GM12875 (cell line): ENCODE results near the gene SH3BGR.

Experiments used
- H3K4me3 ChIP-seq: one replicate; pipeline ENCODE4 v1.5.1; 2011; ENCODE audit warnings: low read depth, low read length, control low read depth
- TF ChIP-seq, protein P1 (sequence below): IDR thresholded peaks from 2 replicates; pipeline ENCODE4 v1.5.1; 2011; ENCODE audit warnings: low read depth, mild to moderate bottlenecking, control low read depth, inconsistent platforms, low read length, moderate library complexity, borderline replicate concordance; ENCODE audit not compliant: insufficient read depth

SH3BGR gene

DNA sequence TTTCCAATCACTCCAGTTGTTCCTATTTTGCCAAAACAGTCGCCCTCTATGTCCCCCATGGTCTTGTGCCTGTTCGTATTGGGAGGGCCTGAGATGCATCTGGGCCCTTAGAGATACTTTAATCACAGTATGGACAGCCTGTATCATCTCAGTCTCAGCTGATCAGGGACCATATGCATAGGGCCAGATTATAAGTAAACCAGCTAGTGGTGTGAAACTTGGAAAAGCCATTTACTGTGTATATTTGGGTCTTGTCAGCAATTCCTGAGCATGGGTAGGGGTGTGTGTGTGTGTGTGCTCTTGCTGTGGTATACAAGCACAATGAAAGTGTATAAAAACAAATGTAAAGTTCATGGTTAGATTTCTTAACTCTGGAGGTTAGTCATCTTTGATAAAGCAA, 22.8 kb downstream of the SH3BGR start:
- TF ChIP-seq, protein P1, sequence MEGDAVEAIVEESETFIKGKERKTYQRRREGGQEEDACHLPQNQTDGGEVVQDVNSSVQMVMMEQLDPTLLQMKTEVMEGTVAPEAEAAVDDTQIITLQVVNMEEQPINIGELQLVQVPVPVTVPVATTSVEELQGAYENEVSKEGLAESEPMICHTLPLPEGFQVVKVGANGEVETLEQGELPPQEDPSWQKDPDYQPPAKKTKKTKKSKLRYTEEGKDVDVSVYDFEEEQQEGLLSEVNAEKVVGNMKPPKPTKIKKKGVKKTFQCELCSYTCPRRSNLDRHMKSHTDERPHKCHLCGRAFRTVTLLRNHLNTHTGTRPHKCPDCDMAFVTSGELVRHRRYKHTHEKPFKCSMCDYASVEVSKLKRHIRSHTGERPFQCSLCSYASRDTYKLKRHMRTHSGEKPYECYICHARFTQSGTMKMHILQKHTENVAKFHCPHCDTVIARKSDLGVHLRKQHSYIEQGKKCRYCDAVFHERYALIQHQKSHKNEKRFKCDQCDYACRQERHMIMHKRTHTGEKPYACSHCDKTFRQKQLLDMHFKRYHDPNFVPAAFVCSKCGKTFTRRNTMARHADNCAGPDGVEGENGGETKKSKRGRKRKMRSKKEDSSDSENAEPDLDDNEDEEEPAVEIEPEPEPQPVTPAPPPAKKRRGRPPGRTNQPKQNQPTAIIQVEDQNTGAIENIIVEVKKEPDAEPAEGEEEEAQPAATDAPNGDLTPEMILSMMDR = no peak
- H3K4me3 ChIP-seq = no peak overlapping the region

DNA sequence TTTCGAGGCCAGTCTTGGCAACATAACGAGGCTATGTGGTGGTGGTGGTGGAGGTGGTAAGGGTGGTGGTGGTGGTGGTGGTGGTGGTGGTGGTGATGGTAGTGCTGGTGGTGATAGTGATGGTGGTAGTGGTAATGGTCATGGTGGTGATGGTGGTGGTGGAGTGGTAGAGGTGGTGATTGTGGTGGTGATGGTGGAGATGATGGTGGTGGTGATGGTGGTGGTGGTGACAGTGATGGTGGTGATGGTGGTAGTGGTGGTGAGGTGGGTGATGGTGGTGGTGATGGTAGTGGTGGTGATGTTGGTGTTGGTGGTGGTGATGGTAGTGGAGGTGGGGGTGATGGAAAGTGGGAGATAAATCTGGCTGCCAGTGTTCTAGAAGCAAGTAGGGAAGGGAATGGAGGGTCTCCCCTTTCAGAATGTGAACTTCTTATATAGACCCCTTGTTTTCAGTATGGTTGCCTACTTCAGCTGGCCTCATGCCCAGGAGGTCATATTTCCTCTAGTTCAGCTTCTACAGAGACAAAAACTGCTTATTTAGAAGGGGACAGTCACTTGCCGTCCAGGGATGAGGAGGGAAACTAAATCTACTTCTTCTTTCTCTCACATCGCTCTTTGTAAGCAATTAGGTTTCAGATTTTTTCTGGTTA, 27.5 kb downstream of the SH3BGR start:
- H3K4me3 ChIP-seq = no peak overlapping the region
- TF ChIP-seq, protein P1 = no peak

DNA sequence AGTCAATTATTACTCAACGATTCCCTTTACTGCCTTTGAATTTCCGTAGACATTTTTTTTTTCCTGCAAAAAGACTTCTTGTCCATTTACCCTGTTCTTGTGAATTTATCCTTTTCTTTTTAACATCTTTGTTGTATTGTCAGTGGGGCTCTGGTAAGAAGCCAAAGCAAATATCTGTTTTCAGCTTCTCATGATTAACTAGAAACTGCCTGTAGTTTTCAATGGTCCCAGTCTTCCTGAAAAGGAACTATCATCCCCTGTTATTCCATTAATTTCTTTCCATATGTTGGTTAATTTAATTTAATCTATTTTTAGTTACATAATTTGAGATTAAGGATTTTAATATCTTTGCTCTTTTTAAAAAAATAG, 28.0 kb downstream of the SH3BGR start:
- TF ChIP-seq, protein P1 = no peak
- no peak overlapping the region for H3K4me3 ChIP-seq

DNA sequence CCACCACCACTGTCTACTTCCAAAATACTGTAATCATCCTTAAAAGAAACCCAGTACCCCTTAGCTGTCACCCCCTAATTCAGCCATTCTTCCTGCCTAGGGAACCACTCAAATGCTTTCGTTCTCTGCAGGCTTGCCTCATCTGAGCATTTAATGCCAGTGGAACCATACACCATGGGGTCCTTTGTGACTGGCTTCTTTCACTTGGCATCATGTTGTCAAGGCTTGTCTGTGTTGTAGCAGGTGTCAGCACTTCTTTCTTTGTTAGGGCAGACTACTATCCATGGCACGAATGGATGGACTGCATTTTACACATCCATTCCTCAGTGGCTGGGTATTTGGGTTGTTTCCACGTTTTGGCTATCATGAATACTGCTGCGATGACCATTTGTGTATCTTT, 28.5 kb downstream of the SH3BGR start:
- TF ChIP-seq, protein P1 = no peak
- H3K4me3 ChIP-seq = no peak overlapping the region

DNA sequence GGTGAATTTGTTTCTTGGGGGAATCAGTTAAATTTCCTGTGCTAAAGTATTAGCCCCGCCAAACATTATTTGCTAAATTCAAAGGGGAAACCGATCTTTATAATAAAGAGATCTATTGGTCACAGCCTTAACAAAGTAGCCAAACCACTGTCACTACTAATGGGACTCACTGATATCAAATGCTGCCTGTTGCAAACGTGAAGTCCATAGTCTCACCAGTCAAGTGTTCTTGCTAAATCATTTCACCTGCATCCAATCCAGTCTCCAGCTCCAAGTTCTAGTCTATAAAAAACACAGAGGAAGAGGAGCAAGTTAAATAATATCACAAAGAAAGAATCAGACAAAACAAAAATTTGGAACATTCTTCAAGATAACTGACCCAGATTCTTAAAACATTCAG, 30.1 kb downstream of the SH3BGR start:
- TF ChIP-seq, protein P1 = no peak

DNA sequence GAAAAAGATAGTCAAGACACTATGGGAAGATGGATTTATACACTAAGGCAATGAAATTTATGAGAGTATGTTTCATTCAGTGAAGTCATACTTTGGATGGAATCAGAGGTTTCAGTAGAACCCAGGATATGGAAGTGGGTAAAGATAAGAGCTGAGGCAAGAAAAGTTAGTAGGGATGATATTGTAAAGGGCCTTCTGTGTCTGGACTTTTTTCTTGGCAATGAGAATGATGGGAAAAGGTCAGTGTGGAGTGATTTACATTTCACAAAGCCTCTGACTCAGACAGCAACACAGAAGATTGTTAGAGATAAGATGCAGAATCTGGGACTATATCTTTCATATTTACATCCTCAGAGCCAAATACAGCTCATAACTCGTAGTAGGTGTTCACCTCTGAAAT, 32.1 kb downstream of the SH3BGR start:
- H3K4me3 ChIP-seq = no peak overlapping the region
- TF ChIP-seq, protein P1 = no peak

More for the DNA sequence above, 30.1 kb downstream of the SH3BGR start:
- H3K4me3 ChIP-seq = no peak overlapping the region

DNA sequence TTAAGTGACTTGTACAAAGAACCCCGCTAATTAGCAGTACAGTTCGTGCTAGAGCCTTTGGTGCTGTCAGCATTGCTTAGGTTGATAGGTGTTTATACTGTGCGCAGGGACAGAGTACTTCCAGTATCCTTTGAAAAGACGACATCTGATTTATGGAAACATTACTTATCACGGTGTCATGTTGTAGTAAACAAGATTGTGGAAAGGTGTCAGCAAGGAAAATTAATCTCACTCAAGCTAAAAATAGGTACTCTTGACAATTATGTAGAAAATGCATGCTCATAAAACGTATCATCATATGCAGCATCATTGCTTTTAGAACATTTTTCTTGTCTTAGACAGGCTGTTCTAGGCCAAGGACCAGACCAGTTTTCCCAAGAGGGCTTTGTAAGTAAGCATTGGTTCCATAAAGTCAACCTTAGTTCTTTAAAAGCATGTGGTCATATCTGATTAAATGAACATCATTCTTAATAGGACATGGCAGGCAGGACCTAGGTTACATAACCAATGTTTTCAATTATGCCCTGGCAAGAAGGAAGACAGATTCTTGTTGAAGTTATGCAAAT, 33.0 kb downstream of the SH3BGR start:
- no peak overlapping the region for H3K4me3 ChIP-seq
- TF ChIP-seq, protein P1 = no peak
